Caco-2 (cell line): Measurements from ENCODE around the gene MKNK2. TPM values are rescaled to one million over a fixed set of nuclear protein-coding genes. Genes with fewer than 3 reads are reported as not detected.

Source experiments
- BruUV-seq: library from RNA; stranded (reverse); fragments of 400-500 nt; replicated peaks from 2 replicates; lab custom pipeline; 2021; lab: Mats Ljungman, UMichigan
- CTCF ChIA-PET: fragments of 300-600 bp; sonication (Branson Sonifier 250); formaldehyde crosslinking; loops from one replicate; lab custom pipeline; 2022; ENCODE audit warnings: antibody characterized with exemption; lab: Charles Lee
- POLR2A ChIA-PET: fragments of 300-600 bp; sonication (Branson Sonifier 250); formaldehyde crosslinking; loops from one replicate; lab custom pipeline; 2022; ENCODE audit warnings: antibody characterized with exemption; lab: Charles Lee
- DNase-seq, 2 experiments: peaks; one replicate each; pipeline versions ENCODE4 v3.0.0 to v3.0.0-alpha.2; 2020 to 2022
- H3K27me3 ChIP-seq: replicated peaks from 2 replicates; pipeline ENCODE4 v1.6.0; 2011; ENCODE audit warnings: low read length; ENCODE audit not compliant: control insufficient read depth, insufficient read depth
- H3K36me3 ChIP-seq: 2 replicates; pipeline ENCODE4 v1.5.1; 2011; ENCODE audit warnings: low read length; ENCODE audit not compliant: control insufficient read depth, insufficient read depth
- H3K4me1 ChIP-seq: fragments of 250-450 bp; sonication (Bioruptor Pico); 2 replicates; pipeline ENCODE4 v1.5.1; 2020; ENCODE audit warnings: mild to moderate bottlenecking
- H3K4me3 ChIP-seq: 2 replicates; pipeline ENCODE4 v1.5.1; 2011; ENCODE audit warnings: low read depth, mild to moderate bottlenecking, control low read depth, low read length
- H3K9me3 ChIP-seq: fragments of 250-450 bp; sonication (Bioruptor Pico); 2 replicates; pipeline ENCODE4 v1.5.1; 2020; ENCODE audit warnings: mild to moderate bottlenecking, moderate library complexity
- H3K27ac Mint-ChIP-seq: one replicate; pipeline ENCODE4 v1.8.0; 2022; ENCODE audit warnings: mixed read lengths; ENCODE audit not compliant: unreplicated experiment
- H3K27me3 Mint-ChIP-seq: one replicate; pipeline ENCODE4 v1.8.0; 2022; ENCODE audit warnings: mixed read lengths; ENCODE audit not compliant: insufficient read depth, unreplicated experiment
- H3K36me3 Mint-ChIP-seq: one replicate; pipeline ENCODE4 v1.8.0; 2022; ENCODE audit warnings: mild to moderate bottlenecking, mixed read lengths; ENCODE audit not compliant: insufficient read depth, unreplicated experiment
- H3K4me1 Mint-ChIP-seq: one replicate; pipeline ENCODE4 v1.8.0; 2022; ENCODE audit warnings: low read depth, mixed read lengths; ENCODE audit not compliant: unreplicated experiment
- H3K4me3 Mint-ChIP-seq: one replicate; pipeline ENCODE4 v1.8.0; 2022; ENCODE audit warnings: mild to moderate bottlenecking, moderate library complexity, mixed read lengths; ENCODE audit not compliant: unreplicated experiment
- H3K9me3 Mint-ChIP-seq: one replicate; pipeline ENCODE4 v1.8.0; 2022; ENCODE audit warnings: mixed read lengths; ENCODE audit not compliant: unreplicated experiment
- CTCF ChIP-seq, 2 experiments: fragments of 200-600 bp in 1 of 2; IDR thresholded peaks; 1 replicate in 1 of 2; 2 replicates in 1 of 2; pipeline versions ENCODE4 v1.5.1 to v1.8.0; 2011 to 2022; ENCODE audit warnings: antibody characterized with exemption in 1 of 2, control low read depth in 1 of 2, inconsistent platforms in 1 of 2, low read depth in 1 of 2, low read length in 1 of 2, mild to moderate bottlenecking in 1 of 2, moderate library complexity in 1 of 2; ENCODE audit not compliant: insufficient read depth in 1 of 2, severe bottlenecking in 1 of 2, unreplicated experiment in 1 of 2
- intact Hi-C: fragments of 100-400 bp; cut with micrococcal nuclease; formaldehyde crosslinking; loops from one replicate; pipeline ENCODE4 v1.10.0; 2022; ENCODE audit not compliant: unreplicated experiment
- total RNA-seq: library from RNA; stranded (reverse); gene quantifications from 2 replicates; pipeline ENCODE4 v1.2.3, GENCODE V29; 2022

Gene MKNK2
- total RNA-seq, 1 experiment from 2014 or later = 162 TPM

- Histone ChIP-seq H3K9me3 (no peaks in the 10 kb centered on the region), H3K27me3 (no peaks in the 10 kb centered on the region), H3K4me1 (peaks cover 17% of the 10 kb centered on the region), H3K36me3 (no peaks in the 10 kb centered on the region), H3K4me3 (no peak overlapping the region)
- H3K27ac Mint-ChIP-seq = no peak overlapping the region
- ChIA-PET POLR2A (no interaction called here), CTCF (no interaction called here)
- intact Hi-C loops = loop anchor here (5.0 kb wide), 1 partner anchor 32 kb away; the partner anchor contains the start of genes IZUMO4 and MOB3A
- no peak for TF ChIP-seq CTCF (IDR thresholded peaks at IDR 0.05; ENCODE audit: insufficient read depth in 1 of 2, low read depth in 1 of 2, low read length in 1 of 2, severe bottlenecking in 1 of 2, unreplicated experiment in 1 of 2)
- no peaks in the 10 kb centered on the region for H3K9me3 Mint-ChIP-seq
- peaks cover 18% of the 10 kb centered on the region for H3K36me3 Mint-ChIP-seq
- H3K4me1 Mint-ChIP-seq = no peaks in the 10 kb centered on the region
- DNase-seq = no peak
- H3K4me3 Mint-ChIP-seq = no peak overlapping the region
- no TSS peak for BruUV-seq
- H3K27me3 Mint-ChIP-seq = no peaks in the 10 kb centered on the region
Observed at GRCh38 chr19:2064788-2065524, 13.9 kb upstream of the MKNK2 start.

GRCh38 chr19:2064395-2064787, 13.3 kb upstream of the MKNK2 start:
- Mint-ChIP-seq H3K4me3 (no peak overlapping the region), H3K9me3 (no peaks in the 10 kb centered on the region), H3K36me3 (peaks cover 18% of the 10 kb centered on the region), H3K27ac (no peak overlapping the region), H3K27me3 (no peaks in the 10 kb centered on the region), H3K4me1 (no peaks in the 10 kb centered on the region)
- no peak overlapping the region for H3K4me3 ChIP-seq
- TF ChIP-seq CTCF (IDR thresholded peaks at IDR 0.05; ENCODE audit: insufficient read depth in 1 of 2, low read depth in 1 of 2, low read length in 1 of 2, severe bottlenecking in 1 of 2, unreplicated experiment in 1 of 2) = no peak
- H3K27me3 ChIP-seq = no peaks in the 10 kb centered on the region
- H3K4me1 ChIP-seq = peaks cover 22% of the 10 kb centered on the region
- intact Hi-C loops = loop anchor here (5.0 kb wide), 1 partner anchor 33 kb away; the partner anchor contains the start of genes IZUMO4 and MOB3A
- H3K36me3 ChIP-seq = no peaks in the 10 kb centered on the region
- ChIA-PET CTCF (no interaction called here), POLR2A (no interaction called here)
- no peaks in the 10 kb centered on the region for H3K9me3 ChIP-seq
- no peak for DNase-seq
- BruUV-seq = no TSS peak

GRCh38 chr19:2063824-2064223, 12.8 kb upstream of the MKNK2 start:
- Mint-ChIP-seq H3K27me3 (no peaks in the 10 kb centered on the region), H3K27ac (no peak overlapping the region), H3K9me3 (no peaks in the 10 kb centered on the region), H3K4me1 (no peaks in the 10 kb centered on the region), H3K4me3 (no peak overlapping the region), H3K36me3 (peaks cover 18% of the 10 kb centered on the region)
- H3K27me3 ChIP-seq = no peaks in the 10 kb centered on the region
- DNase-seq = no peak
- CTCF ChIA-PET = no interaction called here
- no peak overlapping the region for H3K4me3 ChIP-seq
- H3K9me3 ChIP-seq = no peaks in the 10 kb centered on the region
- intact Hi-C loops = loop anchor here (5.0 kb wide), 1 partner anchor 33 kb away; the partner anchor contains the start of genes IZUMO4 and MOB3A
- no peaks in the 10 kb centered on the region for H3K36me3 ChIP-seq
- TF ChIP-seq CTCF (IDR thresholded peaks at IDR 0.05; ENCODE audit: insufficient read depth in 1 of 2, low read depth in 1 of 2, low read length in 1 of 2, severe bottlenecking in 1 of 2, unreplicated experiment in 1 of 2) = no peak
- POLR2A ChIA-PET = no interaction called here
- no TSS peak for BruUV-seq
- H3K4me1 ChIP-seq = peaks cover 24% of the 10 kb centered on the region
